Placental epithelial cell (primary cell): Measurements from ENCODE around the gene PGRMC1. TPM values are rescaled to one million over a fixed set of nuclear protein-coding genes. Genes with fewer than 3 reads are reported as not detected.

Source experiments
- total RNA-seq: library from RNA; depleted of rRNA; stranded (reverse); fragments of >200 nt; gene quantifications from 2 replicates; pipeline ENCODE4 v1.2.3, GENCODE V29; 2012

The PGRMC1 gene
- 120 and 137 TPM in 2 replicates for total RNA-seq

GRCh38 chrX:119235872-119236622 is at the start of gene PGRMC1:
PGRMC1 (plus strand) TSS chrX:119236285; CDS start chrX:119236364, 79 bp downstream.

Other genes with a start within 250 kb of the PGRMC1 start
- gene CT47C1, start 163.3 kb upstream of the PGRMC1 start, total RNA-seq = not detected in 2 replicates
- gene KIAA1210, start 108.5 kb upstream of the PGRMC1 start, total RNA-seq = not detected in 2 replicates
- gene SLC25A43, start 163.1 kb downstream of the PGRMC1 start, total RNA-seq = 6.7 and 8.1 TPM in 2 replicates
- gene SLC25A5, start 232.2 kb downstream of the PGRMC1 start, total RNA-seq = 84.4 and 193 TPM in 2 replicates